ENCODE measurements around the gene PNMA6E.

- TF ChIP-seq CTCF (IDR thresholded peaks at IDR 0.05) (no peak), POLR2A (IDR thresholded peaks at IDR 0.05) (no peak)
Observed at GRCh38 chrX:153447581-153447960, 46.4 kb upstream of the PNMA6E start.
